Panc1 (cell line): ENCODE measurements around the gene SLC25A12. TPM values are rescaled to one million over a fixed set of nuclear protein-coding genes. Genes with fewer than 3 reads are reported as not detected.

ENCODE experiments used
- ATAC-seq: fragments of 200-7000 bp; cut with Tn5 transposase; 2 replicates; pipeline ENCODE4 v1.9.1; 2020; ENCODE audit warnings: mild to moderate bottlenecking, moderate library complexity
- BruUV-seq: library from RNA; stranded (reverse); fragments of 400-500 nt; replicated peaks from 2 replicates; lab custom pipeline; 2021; lab: Mats Ljungman, UMichigan
- CTCF ChIA-PET: fragments of 300-600 bp; sonication (Branson Sonifier 250); formaldehyde crosslinking; loops from one replicate; lab custom pipeline; 2022; ENCODE audit warnings: antibody characterized with exemption; lab: Charles Lee
- POLR2A ChIA-PET: fragments of 300-600 bp; sonication (Branson Sonifier 250); formaldehyde crosslinking; loops from one replicate; lab custom pipeline; 2022; ENCODE audit warnings: antibody characterized with exemption; lab: Charles Lee
- DNase-seq: peaks from one replicate; pipeline ENCODE4 v3.0.0-alpha.2; 2010; ENCODE audit warnings: low read depth, low spot score
- H3K27ac ChIP-seq: 2 replicates; pipeline ENCODE4 v1.5.1; 2011; ENCODE audit warnings: mild to moderate bottlenecking, low read length, inconsistent platforms
- H3K27me3 ChIP-seq: fragments of 200-500 bp; sonication (Bioruptor generic); 2 replicates; pipeline ENCODE4 v1.6.0; 2014; ENCODE audit warnings: low read length, inconsistent platforms; ENCODE audit not compliant: control insufficient read depth, insufficient read depth
- H3K36me3 ChIP-seq: fragments of 200-500 bp; sonication (Bioruptor generic); 2 replicates; pipeline ENCODE4 v1.5.1; 2014; ENCODE audit warnings: inconsistent platforms, mild to moderate bottlenecking, low read length, moderate library complexity; ENCODE audit not compliant: control insufficient read depth, insufficient read depth
- H3K4me1 ChIP-seq: 2 replicates; pipeline ENCODE4 v1.5.1; 2011; ENCODE audit warnings: inconsistent platforms, mild to moderate bottlenecking, low read length, moderate library complexity; ENCODE audit not compliant: control insufficient read depth, insufficient read depth
- H3K4me3 ChIP-seq, 2 experiments: 2 replicates each; pipeline ENCODE4 v1.5.1; 2011 to 2012; ENCODE audit warnings: low read depth in 2 of 2, low read length in 2 of 2, mild to moderate bottlenecking in 2 of 2, inconsistent platforms in 1 of 2, moderate library complexity in 1 of 2
- H3K9me3 ChIP-seq: fragments of 200-500 bp; sonication (Bioruptor generic); 2 replicates; pipeline ENCODE4 v1.5.1; 2014; ENCODE audit warnings: low read depth, mild to moderate bottlenecking, inconsistent platforms, low read length, moderate library complexity; ENCODE audit not compliant: control insufficient read depth, insufficient read depth
- CTCF ChIP-seq: fragments of 450-650 bp; IDR thresholded peaks from 2 replicates; pipeline ENCODE4 v1.5.1; 2017; ENCODE audit warnings: mild to moderate bottlenecking
- POLR2AphosphoS5 ChIP-seq: IDR thresholded peaks from 2 replicates; pipeline ENCODE4 v1.6.1; 2012; ENCODE audit warnings: mild to moderate bottlenecking, low read depth, low read length, moderate library complexity
- SIN3A ChIP-seq: IDR thresholded peaks from 2 replicates; pipeline ENCODE4 v1.6.1; 2012; ENCODE audit warnings: low read depth, mild to moderate bottlenecking, low read length, moderate library complexity, borderline replicate concordance; ENCODE audit not compliant: insufficient read depth
- TCF7L2 ChIP-seq: IDR thresholded peaks from 2 replicates; pipeline ENCODE4 v1.6.1; 2011; ENCODE audit warnings: mild to moderate bottlenecking, low read depth, low read length, inconsistent platforms
- in situ Hi-C: cut with HindIII; loops from 2 replicates; pipeline ENCODE4 v1.10.0; 2016; ENCODE audit warnings: low sequenced_read_pairs, low pct_unique_long_range_greater_than_20kb
- intact Hi-C: fragments of 100-400 bp; cut with micrococcal nuclease; formaldehyde crosslinking; loops from one replicate; pipeline ENCODE4 v1.10.0; 2022; ENCODE audit not compliant: unreplicated experiment
- total RNA-seq: library from RNA; stranded (reverse); gene quantifications from one replicate; pipeline ENCODE4 v1.2.1, GENCODE V29; 2021; ENCODE audit not compliant: unreplicated experiment
- TF ChIP-seq, protein P1 (sequence below), 2 experiments: IDR thresholded peaks; 2 replicates each; pipeline ENCODE4 v1.6.1; 2011 to 2012; ENCODE audit warnings: low read depth in 2 of 2, control low read depth in 1 of 2, low read length in 1 of 2, mild to moderate bottlenecking in 1 of 2, moderate library complexity in 1 of 2; ENCODE audit not compliant: insufficient read depth in 1 of 2

Gene SLC25A12
- total RNA-seq, 1 experiment from 2014 or later = 17.8 TPM

DNA sequence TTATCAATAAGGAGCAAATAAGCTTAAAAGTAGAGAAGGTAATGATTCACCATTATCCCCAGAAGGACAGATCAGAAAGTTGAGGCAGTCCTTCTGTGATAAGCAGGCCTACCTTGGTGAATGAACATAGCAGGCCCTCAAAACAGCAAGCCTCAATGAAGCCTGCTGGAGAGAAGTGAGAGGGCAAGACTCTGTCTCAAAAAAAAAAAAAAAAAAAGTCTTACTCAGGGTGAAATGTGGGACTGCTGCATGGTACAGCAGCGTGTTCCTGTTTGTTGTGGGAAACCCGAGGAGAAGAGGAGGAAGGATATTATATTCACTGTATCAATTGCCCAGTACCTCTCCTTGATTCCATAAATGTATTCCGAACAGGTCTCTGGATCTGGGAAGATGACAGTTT, 19.5 kb upstream of the SLC25A12 start:
- intact Hi-C loops (no loop called here), in situ Hi-C loops (no loop called here)
- H3K36me3 ChIP-seq = no peaks in the 10 kb centered on the region
- CTCF ChIA-PET = interaction anchor here (1.0 kb wide), 1 partner anchor 103 kb away, joined by 4 read pairs; no protein-coding TSS in a partner anchor
- ATAC-seq (no peak; the same call in 1 of the 2 replicates), DNase-seq (no peak)
- no peaks in the 10 kb centered on the region for H3K27me3 ChIP-seq
- no TSS peak for BruUV-seq
- POLR2A ChIA-PET = interaction anchor here (1.1 kb wide), 1 partner anchor 16 kb away, joined by 4 read pairs; no protein-coding TSS in a partner anchor
- TF ChIP-seq, protein P1, sequence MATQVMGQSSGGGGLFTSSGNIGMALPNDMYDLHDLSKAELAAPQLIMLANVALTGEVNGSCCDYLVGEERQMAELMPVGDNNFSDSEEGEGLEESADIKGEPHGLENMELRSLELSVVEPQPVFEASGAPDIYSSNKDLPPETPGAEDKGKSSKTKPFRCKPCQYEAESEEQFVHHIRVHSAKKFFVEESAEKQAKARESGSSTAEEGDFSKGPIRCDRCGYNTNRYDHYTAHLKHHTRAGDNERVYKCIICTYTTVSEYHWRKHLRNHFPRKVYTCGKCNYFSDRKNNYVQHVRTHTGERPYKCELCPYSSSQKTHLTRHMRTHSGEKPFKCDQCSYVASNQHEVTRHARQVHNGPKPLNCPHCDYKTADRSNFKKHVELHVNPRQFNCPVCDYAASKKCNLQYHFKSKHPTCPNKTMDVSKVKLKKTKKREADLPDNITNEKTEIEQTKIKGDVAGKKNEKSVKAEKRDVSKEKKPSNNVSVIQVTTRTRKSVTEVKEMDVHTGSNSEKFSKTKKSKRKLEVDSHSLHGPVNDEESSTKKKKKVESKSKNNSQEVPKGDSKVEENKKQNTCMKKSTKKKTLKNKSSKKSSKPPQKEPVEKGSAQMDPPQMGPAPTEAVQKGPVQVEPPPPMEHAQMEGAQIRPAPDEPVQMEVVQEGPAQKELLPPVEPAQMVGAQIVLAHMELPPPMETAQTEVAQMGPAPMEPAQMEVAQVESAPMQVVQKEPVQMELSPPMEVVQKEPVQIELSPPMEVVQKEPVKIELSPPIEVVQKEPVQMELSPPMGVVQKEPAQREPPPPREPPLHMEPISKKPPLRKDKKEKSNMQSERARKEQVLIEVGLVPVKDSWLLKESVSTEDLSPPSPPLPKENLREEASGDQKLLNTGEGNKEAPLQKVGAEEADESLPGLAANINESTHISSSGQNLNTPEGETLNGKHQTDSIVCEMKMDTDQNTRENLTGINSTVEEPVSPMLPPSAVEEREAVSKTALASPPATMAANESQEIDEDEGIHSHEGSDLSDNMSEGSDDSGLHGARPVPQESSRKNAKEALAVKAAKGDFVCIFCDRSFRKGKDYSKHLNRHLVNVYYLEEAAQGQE (IDR thresholded peaks at IDR 0.05; ENCODE audit: insufficient read depth in 1 of 2, low read depth in 2 of 2, low read length in 1 of 2) = no peak
- TF ChIP-seq CTCF (no peak), SIN3A (no peak), TCF7L2 (no peak), POLR2AphosphoS5 (no peak)
- H3K4me1 ChIP-seq = no peaks in the 10 kb centered on the region
- H3K9me3 ChIP-seq = no peaks in the 10 kb centered on the region
- no peak overlapping the region for H3K4me3 ChIP-seq
- H3K27ac ChIP-seq = no peak overlapping the region

DNA sequence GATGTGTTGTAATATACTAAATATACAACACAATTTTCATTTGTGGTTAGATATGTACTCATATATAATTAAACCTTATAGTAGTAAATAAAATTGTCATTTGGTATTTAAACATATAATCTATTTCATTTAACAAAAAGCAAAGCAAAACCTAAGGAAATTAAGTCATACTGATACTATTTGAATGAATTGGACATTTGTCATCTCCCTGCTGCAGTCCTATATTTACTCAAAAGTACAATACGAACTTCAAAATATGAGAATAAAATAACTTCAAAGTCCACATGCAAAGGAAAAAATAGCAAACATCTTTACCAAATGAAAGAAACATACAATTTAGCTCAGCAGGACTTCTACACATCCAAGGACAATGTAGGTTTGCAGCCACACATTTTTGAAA, 16.4 kb upstream of the SLC25A12 start:
- Histone ChIP-seq H3K4me3 (no peak overlapping the region), H3K9me3 (no peaks in the 10 kb centered on the region), H3K36me3 (no peaks in the 10 kb centered on the region), H3K27me3 (no peaks in the 10 kb centered on the region), H3K4me1 (no peaks in the 10 kb centered on the region), H3K27ac (no peak overlapping the region)
- TF ChIP-seq, protein P1 (IDR thresholded peaks at IDR 0.05; ENCODE audit: insufficient read depth in 1 of 2, low read depth in 2 of 2, low read length in 1 of 2) = no peak
- no peak for TF ChIP-seq SIN3A
- no peak for TF ChIP-seq CTCF
- TF ChIP-seq TCF7L2 = no peak
- TF ChIP-seq POLR2AphosphoS5 = no peak
- intact Hi-C loops (no loop called here), in situ Hi-C loops (no loop called here)
- no peak for DNase-seq
- BruUV-seq = no TSS peak
- CTCF ChIA-PET = no interaction called here
- ATAC-seq = no peak
- POLR2A ChIA-PET = interaction anchor here (0.6 kb wide), 1 partner anchor 8 kb away, joined by 3 read pairs; no protein-coding TSS in a partner anchor
